Measurements from ENCODE around the gene TNIP1. TPM values are rescaled to one million over a fixed set of nuclear protein-coding genes. Genes with fewer than 3 reads are reported as not detected.

Gene TNIP1
- total RNA-seq, 4 donors from 2014 or later = 74.4 to 115 (median 94.7) TPM

GRCh38 chr5:151100681-151101080 is 19.8 kb upstream of the TNIP1 start:
- Histone ChIP-seq H3K9me3 (no peaks in the 10 kb centered on the region), H3K4me1 (peaks cover 35 to 55% of the 10 kb centered on the region in 2 donors), H3K27me3 (no peaks in the 10 kb centered on the region), H3K36me3 (peaks cover 0 to 12% of the 10 kb centered on the region in 2 donors), H3K27ac (peak overlapping the region; percentile 68 to 90 (median 68)), H3K4me3 (replicated peaks in 1 of 3) (no peak overlapping the region)
- TF ChIP-seq POLR2A (IDR thresholded peaks at IDR 0.05) (no peak), CTCF (IDR thresholded peaks at IDR 0.05) (no peak)
- DNase-seq = no peak
- WGBS, 2 donors = 87 to 90% methylated on average over 4 of the region's 4 CpGs
- intact Hi-C loops (cut with DNase I) = no loop called here

- Histone ChIP-seq H3K27me3 (no peaks in the 10 kb centered on the region), H3K36me3 (peaks cover 0 to 7% of the 10 kb centered on the region in 2 donors), H3K4me3 (replicated peaks in 1 of 3) (no peak overlapping the region), H3K4me1 (peaks cover 46 to 75% of the 10 kb centered on the region in 2 donors), H3K27ac (peak overlapping the region; percentile 68 to 91 (median 90)), H3K9me3 (no peaks in the 10 kb centered on the region)
- intact Hi-C loops (cut with DNase I) = no loop called here
- DNase-seq = no peak
- 35 to 46% methylated on average over 4 of the region's 4 CpGs for WGBS, 2 donors
- TF ChIP-seq CTCF (IDR thresholded peaks at IDR 0.05) (no peak), POLR2A (IDR thresholded peaks at IDR 0.05) (no peak)
These were observed 17.9 kb upstream of the TNIP1 start for GRCh38 chr5:151098768-151099121.

GRCh38 chr5:151097820-151098767 is 17.3 kb upstream of the TNIP1 start:
- peak; percentile 69 to 71 for DNase-seq
- peaks cover 46 to 81% of the 10 kb centered on the region in 2 donors for H3K4me1 ChIP-seq
- H3K27me3 ChIP-seq = no peaks in the 10 kb centered on the region
- no peaks in the 10 kb centered on the region for H3K9me3 ChIP-seq
- TF ChIP-seq POLR2A (IDR thresholded peaks at IDR 0.05) = peak in 1 of 2 donors; percentile 31
- TF ChIP-seq CTCF (IDR thresholded peaks at IDR 0.05) = no peak
- H3K36me3 ChIP-seq = peaks cover 0 to 3% of the 10 kb centered on the region in 2 donors
- WGBS, 2 donors = 53 to 54% methylated on average over 16 of the region's 16 CpGs
- no peak overlapping the region for H3K4me3 ChIP-seq (replicated peaks in 1 of 3)
- intact Hi-C loops (cut with DNase I) = no loop called here
- peak overlapping the region; percentile 68 to 90 (median 74) for H3K27ac ChIP-seq

DNA sequence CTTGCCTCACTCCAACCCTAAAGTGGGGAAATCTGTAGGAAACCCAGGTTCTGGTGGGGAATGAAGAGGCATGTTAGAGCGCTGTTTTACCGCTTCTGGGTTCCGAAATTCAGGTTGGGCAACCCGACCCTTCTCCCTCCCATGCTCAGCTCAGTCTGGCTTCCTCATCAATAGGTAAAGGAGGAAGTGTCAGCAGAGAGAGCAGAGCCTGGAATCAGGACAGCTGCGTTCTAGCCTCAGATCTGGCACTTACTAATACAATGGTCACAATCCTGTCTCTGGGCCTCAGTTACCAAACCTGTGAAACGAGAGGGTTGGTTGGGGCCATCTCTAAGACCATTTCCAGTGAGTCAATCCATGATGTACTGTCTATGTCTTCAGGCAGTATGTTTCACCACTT is 16.2 kb upstream of the TNIP1 start:
- Histone ChIP-seq H3K4me1 (peaks cover 46 to 85% of the 10 kb centered on the region in 2 donors), H3K36me3 (no peaks in the 10 kb centered on the region), H3K4me3 (replicated peaks in 1 of 3) (no peak overlapping the region), H3K27me3 (no peaks in the 10 kb centered on the region), H3K9me3 (no peaks in the 10 kb centered on the region), H3K27ac (peak overlapping the region in 1 of 3 donors; percentile 3)
- no peak for DNase-seq
- WGBS, 2 donors = 90 to 97% methylated on average over 6 of the region's 6 CpGs
- intact Hi-C loops (cut with DNase I) = no loop called here
- no peak for TF ChIP-seq CTCF (IDR thresholded peaks at IDR 0.05)
- TF ChIP-seq POLR2A (IDR thresholded peaks at IDR 0.05) = no peak

DNA sequence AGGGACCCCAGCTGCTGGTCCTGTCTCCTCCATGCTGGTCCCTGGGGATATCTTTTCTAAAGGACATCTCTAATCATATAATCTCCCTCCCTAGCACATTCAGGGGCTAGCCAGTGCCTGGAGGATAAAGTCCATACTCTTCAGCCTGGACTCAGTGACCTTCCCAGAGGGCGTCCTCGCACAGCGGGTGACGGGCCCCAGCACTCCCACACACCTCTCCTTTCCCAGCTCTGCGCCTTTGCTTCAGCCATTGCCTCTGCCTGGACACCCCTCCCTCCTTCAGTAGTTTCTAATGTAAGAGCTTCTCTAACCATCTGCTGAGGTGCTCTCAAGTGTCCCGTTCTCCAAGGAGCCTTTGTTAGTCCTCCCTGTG is 15.2 kb upstream of the TNIP1 start:
- Histone ChIP-seq H3K4me3 (replicated peaks in 1 of 3) (no peak overlapping the region), H3K27ac (peak overlapping the region in 2 of 3 donors; percentile 26 to 41), H3K9me3 (no peaks in the 10 kb centered on the region), H3K4me1 (peaks cover 46 to 80% of the 10 kb centered on the region in 2 donors), H3K36me3 (no peaks in the 10 kb centered on the region), H3K27me3 (no peaks in the 10 kb centered on the region)
- 87 to 90% methylated on average over 6 of the region's 6 CpGs for WGBS, 2 donors
- no peak for DNase-seq
- TF ChIP-seq POLR2A (IDR thresholded peaks at IDR 0.05) (no peak), CTCF (IDR thresholded peaks at IDR 0.05) (no peak)
- intact Hi-C loops (cut with DNase I) = no loop called here

Measured in thyroid gland (tissue), 4 donors.